Measurements from ENCODE around the gene JMJD1C. TPM values are rescaled to one million over a fixed set of nuclear protein-coding genes. Genes with fewer than 3 reads are reported as not detected.
"Not testable (repeated sequence)": the region's sequence is repeated elsewhere in the genome, so short reads cannot be mapped to it uniquely, and the experiment has no call there.

The JMJD1C gene
- total RNA-seq, 4 donors from 2014 or later: 127 to 330 (median 208) TPM

DNA sequence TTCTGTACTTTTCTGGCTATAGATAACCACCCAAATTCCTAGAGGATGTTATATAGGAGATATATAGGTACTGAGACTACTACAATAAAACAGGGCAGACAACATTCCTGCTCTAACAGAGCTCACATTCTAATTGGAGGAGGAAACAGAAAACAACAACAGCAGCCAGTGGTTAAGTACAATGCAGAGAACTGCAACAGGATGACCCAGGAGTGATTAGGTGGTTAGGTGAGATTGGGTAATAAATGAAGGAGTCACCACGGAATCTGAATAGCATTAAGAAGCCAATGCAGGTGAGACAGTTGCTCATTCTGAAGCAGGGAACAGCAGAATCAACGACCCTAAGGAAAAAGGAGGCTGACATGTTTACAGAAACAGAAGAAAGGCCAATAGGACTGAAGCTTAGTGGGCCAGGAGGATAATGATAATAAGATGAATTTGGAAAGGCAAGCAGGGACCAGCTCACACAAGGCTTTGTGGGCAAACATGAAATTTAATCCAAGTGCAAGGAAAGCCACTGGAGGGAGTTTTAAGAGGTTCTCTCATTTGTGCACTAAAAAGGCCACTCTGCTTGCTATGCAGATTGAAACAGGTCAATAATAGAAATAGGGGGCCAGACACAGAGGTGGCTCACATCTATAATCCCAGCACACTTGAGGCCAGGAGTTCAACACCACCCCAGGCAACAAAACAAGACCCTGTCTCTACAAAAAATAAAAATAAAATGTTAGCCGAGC lies 38.5 kb upstream of the JMJD1C start:
- H3K27ac ChIP-seq: peak overlapping the region in 1 of 2 donors; percentile 9
- no peak for DNase-seq

DNA sequence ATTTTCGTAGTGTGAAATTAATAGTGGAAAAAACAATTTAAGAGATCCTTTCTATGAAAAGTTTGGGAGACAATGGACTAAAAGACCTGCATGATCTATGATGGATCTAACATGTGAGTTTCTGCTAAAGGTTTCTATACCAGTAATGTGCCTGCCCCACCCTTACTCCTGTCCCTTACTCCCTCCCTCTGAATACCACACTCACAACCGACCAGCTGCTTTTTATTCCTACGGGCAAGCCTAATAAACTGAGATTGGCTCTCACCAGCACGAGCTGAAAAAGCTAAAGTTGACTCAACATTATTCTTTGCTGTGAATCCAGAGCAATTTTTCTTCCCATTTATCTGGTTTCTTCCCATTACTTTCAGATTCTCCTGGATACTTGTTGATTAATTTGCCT lies 37.6 kb upstream of the JMJD1C start:
- no peaks in the 10 kb centered on the region for H3K36me3 ChIP-seq
- H3K27me3 ChIP-seq: no peaks in the 10 kb centered on the region
- no peak for TF ChIP-seq POLR2A (IDR thresholded peaks at IDR 0.05)
- TF ChIP-seq, protein P1, sequence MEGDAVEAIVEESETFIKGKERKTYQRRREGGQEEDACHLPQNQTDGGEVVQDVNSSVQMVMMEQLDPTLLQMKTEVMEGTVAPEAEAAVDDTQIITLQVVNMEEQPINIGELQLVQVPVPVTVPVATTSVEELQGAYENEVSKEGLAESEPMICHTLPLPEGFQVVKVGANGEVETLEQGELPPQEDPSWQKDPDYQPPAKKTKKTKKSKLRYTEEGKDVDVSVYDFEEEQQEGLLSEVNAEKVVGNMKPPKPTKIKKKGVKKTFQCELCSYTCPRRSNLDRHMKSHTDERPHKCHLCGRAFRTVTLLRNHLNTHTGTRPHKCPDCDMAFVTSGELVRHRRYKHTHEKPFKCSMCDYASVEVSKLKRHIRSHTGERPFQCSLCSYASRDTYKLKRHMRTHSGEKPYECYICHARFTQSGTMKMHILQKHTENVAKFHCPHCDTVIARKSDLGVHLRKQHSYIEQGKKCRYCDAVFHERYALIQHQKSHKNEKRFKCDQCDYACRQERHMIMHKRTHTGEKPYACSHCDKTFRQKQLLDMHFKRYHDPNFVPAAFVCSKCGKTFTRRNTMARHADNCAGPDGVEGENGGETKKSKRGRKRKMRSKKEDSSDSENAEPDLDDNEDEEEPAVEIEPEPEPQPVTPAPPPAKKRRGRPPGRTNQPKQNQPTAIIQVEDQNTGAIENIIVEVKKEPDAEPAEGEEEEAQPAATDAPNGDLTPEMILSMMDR (IDR thresholded peaks at IDR 0.05): no peak
- no peaks in the 10 kb centered on the region for H3K9me3 ChIP-seq
- DNase-seq: no peak
- intact Hi-C loops (cut with DNase I; ENCODE audit: low total_unique reads): no loop called here
- H3K4me1 ChIP-seq: peaks cover 0 to 5% of the 10 kb centered on the region in 2 donors
- peak overlapping the region in 1 of 2 donors; percentile 43 for H3K27ac ChIP-seq
- H3K4me3 ChIP-seq: no peak overlapping the region

More for the DNA sequence above, 38.5 kb upstream of the JMJD1C start:
- Histone ChIP-seq H3K4me1 (peaks cover 0 to 4% of the 10 kb centered on the region in 2 donors), H3K4me3 (no peak overlapping the region), H3K9me3 (no peaks in the 10 kb centered on the region), H3K36me3 (no peaks in the 10 kb centered on the region), H3K27me3 (no peaks in the 10 kb centered on the region)
- intact Hi-C loops (cut with DNase I; ENCODE audit: low total_unique reads): no loop called here
- TF ChIP-seq, protein P1 (IDR thresholded peaks at IDR 0.05): no peak
- no peak for TF ChIP-seq POLR2A (IDR thresholded peaks at IDR 0.05)

GRCh38 chr10:63502832-63503231 lies 37.1 kb upstream of the JMJD1C start:
- Histone ChIP-seq H3K27me3 (no peaks in the 10 kb centered on the region), H3K36me3 (no peaks in the 10 kb centered on the region), H3K27ac (no peak overlapping the region), H3K4me3 (no peak overlapping the region), H3K4me1 (peaks cover 0 to 9% of the 10 kb centered on the region in 2 donors), H3K9me3 (no peaks in the 10 kb centered on the region)
- intact Hi-C loops (cut with DNase I; ENCODE audit: low total_unique reads): no loop called here
- no peak for DNase-seq
- TF ChIP-seq, protein P1 (IDR thresholded peaks at IDR 0.05): no peak
- no peak for TF ChIP-seq POLR2A (IDR thresholded peaks at IDR 0.05)

DNA sequence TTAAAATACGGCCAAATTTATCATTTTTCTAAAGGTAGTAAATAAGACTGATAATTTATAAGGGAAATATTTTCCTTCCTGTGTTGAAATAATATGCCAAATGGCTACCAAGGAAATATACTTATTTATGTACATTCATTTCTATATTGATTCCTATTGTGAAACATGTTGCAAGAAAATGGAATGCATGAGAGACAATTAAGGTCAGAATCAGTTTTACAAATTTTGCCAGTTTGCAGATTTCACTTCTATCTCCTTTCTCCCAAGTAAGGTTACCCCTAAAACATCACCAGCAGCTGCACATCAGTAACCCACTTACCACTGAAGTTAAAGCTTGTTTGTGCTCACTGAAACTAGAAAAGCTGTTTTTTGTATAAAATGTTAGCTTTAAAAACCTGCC lies 36.2 kb upstream of the JMJD1C start:
- DNase-seq: no peak
- TF ChIP-seq, protein P1 (IDR thresholded peaks at IDR 0.05): no peak
- TF ChIP-seq POLR2A (IDR thresholded peaks at IDR 0.05): no peak
- Histone ChIP-seq H3K27ac (no peak overlapping the region), H3K4me1 (peaks cover 0 to 9% of the 10 kb centered on the region in 2 donors), H3K4me3 (no peak overlapping the region), H3K27me3 (no peaks in the 10 kb centered on the region), H3K36me3 (no peaks in the 10 kb centered on the region), H3K9me3 (no peaks in the 10 kb centered on the region)
- intact Hi-C loops (cut with DNase I; ENCODE audit: low total_unique reads): no loop called here

- DNase-seq; H3K27ac ChIP-seq; H3K9me3 ChIP-seq; H3K4me1 ChIP-seq; intact Hi-C loops (cut with DNase I; ENCODE audit: low total_unique reads); H3K36me3 ChIP-seq; H3K27me3 ChIP-seq; H3K4me3 ChIP-seq: not testable (repeated sequence)
These were observed 34.8 kb upstream of the JMJD1C start for GRCh38 chr10:63500551-63500950.
